ENCODE measurements around the gene QPCT. TPM values are rescaled to one million over a fixed set of nuclear protein-coding genes. Genes with fewer than 3 reads are reported as not detected.
"Not testable (repeated sequence)": the region's sequence is repeated elsewhere in the genome, so short reads cannot be mapped to it uniquely, and the experiment has no call there.

QPCT gene
- total RNA-seq, 2 donors from 2014 or later: 4.2 to 7.9 TPM

- intact Hi-C loops (cut with DNase I, micrococcal nuclease): no loop called here
- ATAC-seq (no peak), DNase-seq (no peak)
These were observed 35.5 kb downstream of the QPCT start for GRCh38 chr2:37379881-37380296.

GRCh38 chr2:37380787-37381186, 36.4 kb downstream of the QPCT start:
- ATAC-seq; DNase-seq; intact Hi-C loops (cut with DNase I, micrococcal nuclease): not testable (repeated sequence)

GRCh38 chr2:37384261-37384660, 39.8 kb downstream of the QPCT start:
- ATAC-seq; DNase-seq; intact Hi-C loops (cut with DNase I, micrococcal nuclease): not testable (repeated sequence)

GRCh38 chr2:37387148-37387835, 42.9 kb downstream of the QPCT start:
- ATAC-seq: no peak
- DNase-seq: no peak
- intact Hi-C loops (cut with DNase I, micrococcal nuclease): no loop called here

- no peak for ATAC-seq
- DNase-seq: no peak
- intact Hi-C loops (cut with DNase I, micrococcal nuclease): no loop called here
These were observed 43.6 kb downstream of the QPCT start for GRCh38 chr2:37388074-37388473.

GRCh38 chr2:37389395-37389794, 45.0 kb downstream of the QPCT start:
- intact Hi-C loops (cut with DNase I, micrococcal nuclease): no loop called here

GRCh38 chr2:37389989-37390765, 45.7 kb downstream of the QPCT start:
- ATAC-seq: peak; percentile 48
- intact Hi-C loops (cut with DNase I, micrococcal nuclease): loop anchor here in 1 of 2 donors (10.0 kb wide), 1 partner anchor 885 kb away; no protein-coding TSS in a partner anchor
- peak in 1 of 2 donors; percentile 35 for DNase-seq

More at GRCh38 chr2:37389395-37389794, 45.0 kb downstream of the QPCT start:
- ATAC-seq (no peak), DNase-seq (no peak)

GRCh38 chr2:37390777-37391176, 46.3 kb downstream of the QPCT start:
- DNase-seq: no peak
- intact Hi-C loops (cut with DNase I, micrococcal nuclease): loop anchor here in 1 of 2 donors (10.0 kb wide), 1 partner anchor 884 kb away; no protein-coding TSS in a partner anchor
- no peak for ATAC-seq

- intact Hi-C loops (cut with DNase I, micrococcal nuclease): loop anchor here in 1 of 2 donors (10.0 kb wide), 1 partner anchor 883 kb away; no protein-coding TSS in a partner anchor
- ATAC-seq (no peak), DNase-seq (no peak)
These were observed 47.3 kb downstream of the QPCT start for GRCh38 chr2:37391711-37392110.

- no peak for DNase-seq
- no peak for ATAC-seq
- intact Hi-C loops (cut with DNase I, micrococcal nuclease): loop anchor here in 1 of 2 donors (10.0 kb wide), 1 partner anchor 882 kb away; no protein-coding TSS in a partner anchor
These were observed 48.0 kb downstream of the QPCT start for GRCh38 chr2:37392428-37392827.

- intact Hi-C loops (cut with DNase I, micrococcal nuclease): loop anchor here in 1 of 2 donors (10.0 kb wide), 1 partner anchor 881 kb away; no protein-coding TSS in a partner anchor
- DNase-seq (no peak), ATAC-seq (no peak)
These were observed 49.8 kb downstream of the QPCT start for GRCh38 chr2:37394263-37394662.

GRCh38 chr2:37394796-37395555, 50.5 kb downstream of the QPCT start:
- DNase-seq: no peak
- no peak for ATAC-seq
- intact Hi-C loops (cut with DNase I, micrococcal nuclease): loop anchor here in 1 of 2 donors (5.0 to 10.0 kb wide), 3 partner anchors 437 to 880 kb away; no protein-coding TSS in a partner anchor

- DNase-seq (no peak), ATAC-seq (no peak)
- intact Hi-C loops (cut with DNase I, micrococcal nuclease): loop anchor here in 1 of 2 donors (5.0 to 10.0 kb wide), 3 partner anchors 435 to 878 kb away; no protein-coding TSS in a partner anchor
These were observed 52.6 kb downstream of the QPCT start for GRCh38 chr2:37396890-37397565.

- ATAC-seq: no peak
- no peak for DNase-seq
- intact Hi-C loops (cut with DNase I, micrococcal nuclease): loop anchor here in 1 of 2 donors (5.0 to 10.0 kb wide), 3 partner anchors 433 to 876 kb away; no protein-coding TSS in a partner anchor
These were observed 54.6 kb downstream of the QPCT start for GRCh38 chr2:37398990-37399389.

- ATAC-seq (no peak), DNase-seq (no peak)
- intact Hi-C loops (cut with DNase I, micrococcal nuclease): no loop called here
These were observed 55.6 kb downstream of the QPCT start for GRCh38 chr2:37400041-37400440.

- no peak for ATAC-seq
- intact Hi-C loops (cut with DNase I, micrococcal nuclease): no loop called here
- DNase-seq: no peak
These were observed 58.2 kb downstream of the QPCT start for GRCh38 chr2:37402636-37403035.

- no peak for ATAC-seq
- intact Hi-C loops (cut with DNase I, micrococcal nuclease): no loop called here
- DNase-seq: no peak
These were observed 61.4 kb downstream of the QPCT start for GRCh38 chr2:37405781-37406180.

GRCh38 chr2:37412231-37412630, 67.8 kb downstream of the QPCT start:
- ATAC-seq (no peak), DNase-seq (no peak)
- intact Hi-C loops (cut with DNase I, micrococcal nuclease): loop anchor here (5.0 to 10.0 kb wide), 2 partner anchors 413 to 420 kb away; no protein-coding TSS in a partner anchor
